Measurements from ENCODE around the gene HES5. TPM values are rescaled to one million over a fixed set of nuclear protein-coding genes. Genes with fewer than 3 reads are reported as not detected.

HES5 gene
- total and polyA plus RNA-seq, 2 of the 4 experiments (the other 2 are of a cell fraction), result not detected

DNA sequence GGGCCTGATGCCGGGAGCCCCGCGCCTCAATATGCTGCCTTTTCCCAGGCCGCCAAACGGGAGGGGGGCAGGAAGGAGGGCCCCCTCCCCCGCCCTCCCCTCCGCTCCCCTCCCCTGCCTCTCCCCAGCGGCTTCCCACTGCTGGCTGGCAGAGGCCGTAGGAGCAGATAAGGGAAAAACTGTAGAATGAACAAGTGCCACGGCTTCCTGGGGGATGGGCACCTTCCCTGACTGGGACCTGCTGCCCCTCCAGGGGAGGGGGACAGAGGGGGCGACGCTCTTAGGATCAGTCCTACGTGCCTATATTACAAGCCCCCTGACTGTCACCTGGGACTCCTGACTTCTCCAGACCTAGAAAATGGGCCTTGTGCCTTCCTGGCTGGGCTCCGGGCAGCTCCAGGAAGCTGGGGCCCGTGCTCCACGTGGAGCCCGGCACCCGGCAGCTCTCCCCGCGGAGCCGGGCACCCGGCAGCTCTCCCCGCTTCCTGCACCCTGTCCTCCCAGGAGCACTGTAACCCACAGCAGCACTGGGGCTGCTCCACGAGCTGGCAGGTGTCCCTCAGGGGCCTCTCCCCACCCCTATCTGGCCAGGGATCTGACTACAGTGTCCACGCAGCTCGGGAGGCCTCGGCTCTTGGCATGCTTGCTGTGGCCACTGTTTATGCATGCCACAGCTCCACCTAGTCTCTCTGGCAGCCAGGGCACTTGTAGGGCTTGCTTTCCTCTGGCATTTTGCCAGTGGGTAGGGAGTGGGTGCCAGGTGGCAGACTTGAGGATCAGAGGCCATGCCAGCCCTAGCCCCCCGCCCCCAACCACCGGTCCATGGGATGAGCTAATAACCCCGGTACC, 674 bp upstream of the HES5 start (continued):
- TF ChIP-seq, protein P1, sequence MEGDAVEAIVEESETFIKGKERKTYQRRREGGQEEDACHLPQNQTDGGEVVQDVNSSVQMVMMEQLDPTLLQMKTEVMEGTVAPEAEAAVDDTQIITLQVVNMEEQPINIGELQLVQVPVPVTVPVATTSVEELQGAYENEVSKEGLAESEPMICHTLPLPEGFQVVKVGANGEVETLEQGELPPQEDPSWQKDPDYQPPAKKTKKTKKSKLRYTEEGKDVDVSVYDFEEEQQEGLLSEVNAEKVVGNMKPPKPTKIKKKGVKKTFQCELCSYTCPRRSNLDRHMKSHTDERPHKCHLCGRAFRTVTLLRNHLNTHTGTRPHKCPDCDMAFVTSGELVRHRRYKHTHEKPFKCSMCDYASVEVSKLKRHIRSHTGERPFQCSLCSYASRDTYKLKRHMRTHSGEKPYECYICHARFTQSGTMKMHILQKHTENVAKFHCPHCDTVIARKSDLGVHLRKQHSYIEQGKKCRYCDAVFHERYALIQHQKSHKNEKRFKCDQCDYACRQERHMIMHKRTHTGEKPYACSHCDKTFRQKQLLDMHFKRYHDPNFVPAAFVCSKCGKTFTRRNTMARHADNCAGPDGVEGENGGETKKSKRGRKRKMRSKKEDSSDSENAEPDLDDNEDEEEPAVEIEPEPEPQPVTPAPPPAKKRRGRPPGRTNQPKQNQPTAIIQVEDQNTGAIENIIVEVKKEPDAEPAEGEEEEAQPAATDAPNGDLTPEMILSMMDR (conservative IDR thresholded peaks at IDR 0.05; ENCODE audit: low read depth, low read length), result no peak
